ENCODE data around the gene RECK. TPM values are rescaled to one million over a fixed set of nuclear protein-coding genes. Genes with fewer than 3 reads are reported as not detected.

Gene RECK
- total RNA-seq, 1 donor from 2014 or later: 3.8 TPM

DNA sequence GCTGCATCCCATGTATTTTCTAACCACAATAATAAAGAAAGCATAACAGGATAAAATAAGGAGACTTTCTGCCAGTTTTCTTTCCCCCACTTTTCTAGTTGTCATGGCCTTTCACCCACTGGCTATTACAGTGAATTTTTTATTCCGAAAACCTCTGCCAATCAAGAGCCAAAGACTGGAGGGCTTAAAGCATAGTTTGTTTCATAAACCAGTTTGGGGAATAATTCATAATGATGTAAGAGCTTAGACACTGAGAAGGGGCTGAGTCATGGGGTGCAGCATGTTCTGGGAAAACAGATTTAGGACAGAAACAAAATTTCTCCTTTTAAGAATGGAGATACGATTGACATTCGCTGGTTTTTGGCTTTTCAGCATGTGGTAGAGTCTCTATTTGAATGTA, 95.4 kb downstream of the RECK start:
- Mint-ChIP-seq H3K27ac (no peak overlapping the region), H3K36me3 (ENCODE audit: low read depth) (no peaks in the 10 kb centered on the region), H3K4me3 (no peak overlapping the region), H3K9me3 (no peaks in the 10 kb centered on the region), H3K4me1 (ENCODE audit: low read depth) (peaks cover 16% of the 10 kb centered on the region), H3K27me3 (ENCODE audit: insufficient read depth) (peaks cover 29% of the 10 kb centered on the region)
- intact Hi-C loops (cut with micrococcal nuclease): loop anchor here (10.0 kb wide), 1 partner anchor 317 kb away; the partner anchor contains the start of genes HINT2 and SPAG8
- DNase-seq (ENCODE audit: low spot score): no peak

DNA sequence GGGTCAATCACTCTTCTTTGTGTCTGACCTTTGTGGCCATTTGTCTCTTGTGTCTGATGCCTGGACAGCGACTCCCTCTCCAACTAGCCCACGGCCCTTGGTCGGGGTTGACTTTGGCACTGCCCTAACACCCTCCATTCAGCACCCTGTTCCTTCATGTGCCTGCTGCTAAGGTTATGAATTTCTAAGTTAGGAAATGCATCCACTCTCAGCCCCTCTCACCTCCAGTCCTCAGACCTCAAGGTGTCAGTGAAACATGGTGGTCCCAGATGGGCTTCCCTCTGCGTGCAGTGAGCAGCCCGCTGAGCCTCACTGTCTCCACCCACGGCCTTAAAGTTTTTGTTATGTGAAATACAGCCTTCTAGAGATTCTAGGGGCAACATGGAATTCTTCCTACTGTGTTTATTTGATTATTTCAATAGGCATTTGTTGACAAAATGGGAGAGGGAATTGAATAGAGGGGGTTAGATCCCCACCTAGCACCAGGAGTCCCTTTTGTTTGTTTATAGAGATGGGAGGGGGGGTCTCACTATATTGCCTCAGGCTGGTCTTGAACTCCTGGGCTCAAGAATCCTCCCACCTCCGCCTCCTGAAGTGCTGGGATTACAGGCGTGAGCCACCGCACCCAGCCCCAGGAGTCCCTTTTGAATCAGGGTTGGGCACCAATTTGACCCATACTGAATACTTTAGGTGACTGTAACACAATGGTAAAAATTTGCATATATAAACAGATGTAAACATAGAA, 98.2 kb downstream of the RECK start:
- H3K36me3 Mint-ChIP-seq (ENCODE audit: low read depth): peaks cover 2% of the 10 kb centered on the region
- no peak for DNase-seq (ENCODE audit: low spot score)
- H3K4me3 Mint-ChIP-seq: peak overlapping the region; percentile 86
- no peak overlapping the region for H3K27ac Mint-ChIP-seq
- intact Hi-C loops (cut with micrococcal nuclease): loop anchor here (10.0 kb wide), 1 partner anchor 320 kb away; the partner anchor contains the start of genes HINT2 and SPAG8
- H3K9me3 Mint-ChIP-seq: no peaks in the 10 kb centered on the region
- H3K27me3 Mint-ChIP-seq (ENCODE audit: insufficient read depth): peaks cover 22% of the 10 kb centered on the region
- peaks cover 36% of the 10 kb centered on the region for H3K4me1 Mint-ChIP-seq (ENCODE audit: low read depth)

DNA sequence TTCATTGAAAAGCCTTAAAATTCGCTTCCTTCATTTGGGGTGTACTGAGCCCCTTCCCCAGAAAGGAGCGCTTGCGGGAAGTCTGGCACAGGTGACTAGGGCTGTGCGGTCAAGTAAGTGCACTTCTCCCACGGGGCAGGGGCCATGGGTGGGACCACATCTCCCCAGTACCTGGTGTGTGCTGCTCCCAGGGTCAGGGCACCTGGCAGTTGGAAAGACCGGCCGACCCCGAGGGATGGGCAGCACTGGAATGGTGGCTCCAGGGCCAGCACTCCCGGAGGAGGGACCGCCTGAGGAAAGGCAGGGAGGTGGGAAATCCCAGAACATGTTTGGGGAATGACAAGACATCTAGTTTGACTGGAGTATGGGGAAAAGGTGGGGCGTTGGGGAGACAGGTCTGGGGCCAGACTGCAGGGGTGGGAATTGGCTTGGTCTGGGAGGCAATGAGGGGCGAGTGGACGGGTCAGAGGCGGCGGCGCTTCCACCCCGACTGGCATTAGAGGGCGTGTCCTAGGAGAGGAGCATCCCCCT, 99.1 kb downstream of the RECK start:
- Mint-ChIP-seq H3K9me3 (no peaks in the 10 kb centered on the region), H3K4me3 (peak overlapping the region; percentile 86), H3K36me3 (ENCODE audit: low read depth) (peaks cover 4% of the 10 kb centered on the region), H3K27me3 (ENCODE audit: insufficient read depth) (peaks cover 20% of the 10 kb centered on the region), H3K4me1 (ENCODE audit: low read depth) (peaks cover 44% of the 10 kb centered on the region), H3K27ac (no peak overlapping the region)
- DNase-seq (ENCODE audit: low spot score): no peak
- intact Hi-C loops (cut with micrococcal nuclease): loop anchor here (1.0 to 10.0 kb wide), 5 partner anchors 8 to 321 kb away; partner anchors contain the start of genes CLTA, HINT2 and SPAG8

- peaks cover 20% of the 10 kb centered on the region for H3K27me3 Mint-ChIP-seq (ENCODE audit: insufficient read depth)
- H3K36me3 Mint-ChIP-seq (ENCODE audit: low read depth): peaks cover 4% of the 10 kb centered on the region
- peaks cover 50% of the 10 kb centered on the region for H3K4me1 Mint-ChIP-seq (ENCODE audit: low read depth)
- H3K9me3 Mint-ChIP-seq: no peaks in the 10 kb centered on the region
- intact Hi-C loops (cut with micrococcal nuclease): loop anchor here (1.0 to 10.0 kb wide), 5 partner anchors 8 to 322 kb away; partner anchors contain the start of genes CLTA, HINT2 and SPAG8
- peak; percentile 81 for DNase-seq (ENCODE audit: low spot score)
- peak within 1 kb of the TSS; percentile 83 for H3K27ac Mint-ChIP-seq
- peak within 1 kb of the TSS; percentile 93 for H3K4me3 Mint-ChIP-seq
These were observed 99.7 kb downstream of the RECK start, which contains the start of gene GLIPR2 for GRCh38 chr9:36136272-36136893. GLIPR2 (plus strand) TSS chr9:36136733; CDS start chr9:36136779, 46 bp downstream.

GRCh38 chr9:36136894-36137391, 100.2 kb downstream of the RECK start:
- peaks cover 18% of the 10 kb centered on the region for H3K27me3 Mint-ChIP-seq (ENCODE audit: insufficient read depth)
- intact Hi-C loops (cut with micrococcal nuclease): loop anchor here (1.0 to 10.0 kb wide), 6 partner anchors 7 to 322 kb away; partner anchors contain the start of genes CLTA, HINT2 and SPAG8
- peaks cover 56% of the 10 kb centered on the region for H3K4me1 Mint-ChIP-seq (ENCODE audit: low read depth)
- H3K9me3 Mint-ChIP-seq: no peaks in the 10 kb centered on the region
- DNase-seq (ENCODE audit: low spot score): no peak
- peak overlapping the region; percentile 93 for H3K4me3 Mint-ChIP-seq
- H3K27ac Mint-ChIP-seq: peak overlapping the region; percentile 83
- peaks cover 4% of the 10 kb centered on the region for H3K36me3 Mint-ChIP-seq (ENCODE audit: low read depth)

- peaks cover 17% of the 10 kb centered on the region for H3K27me3 Mint-ChIP-seq (ENCODE audit: insufficient read depth)
- peak overlapping the region; percentile 93 for H3K4me3 Mint-ChIP-seq
- no peaks in the 10 kb centered on the region for H3K9me3 Mint-ChIP-seq
- intact Hi-C loops (cut with micrococcal nuclease): loop anchor here (1.0 to 10.0 kb wide), 3 partner anchors 15 to 323 kb away; partner anchors contain the start of genes CLTA, HINT2 and SPAG8
- DNase-seq (ENCODE audit: low spot score): no peak
- H3K36me3 Mint-ChIP-seq (ENCODE audit: low read depth): peaks cover 6% of the 10 kb centered on the region
- H3K4me1 Mint-ChIP-seq (ENCODE audit: low read depth): peaks cover 61% of the 10 kb centered on the region
- peak overlapping the region; percentile 83 for H3K27ac Mint-ChIP-seq
These were observed 100.8 kb downstream of the RECK start for GRCh38 chr9:36137392-36138004.

- DNase-seq (ENCODE audit: low spot score): no peak
- Mint-ChIP-seq H3K27me3 (ENCODE audit: insufficient read depth) (peaks cover 14% of the 10 kb centered on the region), H3K27ac (no peak overlapping the region), H3K4me1 (ENCODE audit: low read depth) (peaks cover 71% of the 10 kb centered on the region), H3K4me3 (peak overlapping the region; percentile 93), H3K36me3 (ENCODE audit: low read depth) (peaks cover 8% of the 10 kb centered on the region), H3K9me3 (no peaks in the 10 kb centered on the region)
- intact Hi-C loops (cut with micrococcal nuclease): loop anchor here (10.0 kb wide), 1 partner anchor 324 kb away; the partner anchor contains the start of genes HINT2 and SPAG8
These were observed 101.8 kb downstream of the RECK start for GRCh38 chr9:36138496-36138895.

DNA sequence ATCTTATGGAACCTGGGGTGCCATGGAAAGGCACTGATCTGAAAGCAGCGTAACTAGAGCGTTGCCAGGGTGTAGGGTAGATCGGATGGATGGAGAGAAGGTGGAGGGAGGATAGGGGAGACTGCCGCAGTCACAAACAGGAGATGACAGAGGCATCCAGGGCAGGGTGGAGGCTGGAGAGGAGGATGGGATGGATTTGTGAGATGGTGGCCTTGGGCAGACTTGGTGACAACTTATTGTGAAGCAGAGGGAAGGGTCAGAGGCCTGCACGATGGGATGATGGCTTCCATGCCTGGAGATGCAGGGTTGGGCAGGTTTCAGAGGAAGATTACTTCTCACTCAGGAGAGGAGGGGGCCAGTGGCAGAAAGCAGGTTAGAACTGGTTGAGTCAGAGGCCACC, 102.2 kb downstream of the RECK start:
- peaks cover 14% of the 10 kb centered on the region for H3K27me3 Mint-ChIP-seq (ENCODE audit: insufficient read depth)
- H3K27ac Mint-ChIP-seq: no peak overlapping the region
- no peak for DNase-seq (ENCODE audit: low spot score)
- peaks cover 75% of the 10 kb centered on the region for H3K4me1 Mint-ChIP-seq (ENCODE audit: low read depth)
- peaks cover 8% of the 10 kb centered on the region for H3K36me3 Mint-ChIP-seq (ENCODE audit: low read depth)
- H3K4me3 Mint-ChIP-seq: peak overlapping the region; percentile 93
- H3K9me3 Mint-ChIP-seq: no peaks in the 10 kb centered on the region
- intact Hi-C loops (cut with micrococcal nuclease): loop anchor here (10.0 kb wide), 1 partner anchor 324 kb away; the partner anchor contains the start of genes HINT2 and SPAG8

DNA sequence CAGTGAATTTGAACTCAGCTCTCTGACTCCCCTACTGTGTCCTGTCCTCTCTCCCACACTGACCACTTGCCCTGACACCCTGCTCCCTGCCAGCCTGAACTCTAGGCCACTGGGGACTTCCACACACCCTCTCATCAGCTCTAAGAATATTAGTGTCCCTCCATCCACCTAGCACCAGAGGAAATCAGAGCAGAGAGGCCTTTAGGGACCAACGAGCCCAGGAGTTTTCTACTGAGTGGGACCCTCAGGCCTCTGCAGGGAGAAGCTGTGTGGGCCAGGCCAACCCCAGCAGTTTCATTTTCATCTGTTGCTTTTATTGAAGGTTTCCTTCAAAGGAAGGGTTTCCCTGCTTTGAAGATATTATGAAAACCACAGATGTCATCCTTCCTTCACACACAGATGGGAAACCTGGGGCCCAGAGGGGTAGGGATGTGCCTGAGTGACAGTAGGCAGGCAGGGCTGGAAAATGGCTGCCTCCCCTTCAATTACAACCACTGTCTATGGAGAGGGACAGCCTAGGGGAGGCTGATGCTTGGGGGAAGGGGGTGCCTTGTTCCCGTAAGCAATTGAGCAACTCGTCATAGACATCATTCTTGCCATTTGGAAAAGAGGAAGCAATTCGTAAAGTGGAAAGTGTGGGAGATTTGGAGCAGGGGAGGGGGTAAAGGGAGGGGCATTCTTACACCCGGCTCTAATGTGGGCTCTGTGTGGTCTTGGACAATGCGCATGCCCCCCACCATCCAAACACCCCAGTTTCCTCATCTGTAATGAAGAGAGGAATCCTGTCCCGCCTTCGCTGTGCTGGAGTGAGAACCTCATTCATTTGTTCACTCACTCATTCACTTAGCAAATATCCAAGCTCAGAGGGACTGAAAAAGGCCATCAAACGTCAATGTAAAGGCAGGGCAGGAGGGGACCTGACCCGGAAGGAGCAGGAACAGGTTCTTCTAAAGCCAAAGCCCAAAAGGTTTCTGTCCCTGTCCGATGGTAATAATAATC, 103.7 kb downstream of the RECK start:
- H3K27ac Mint-ChIP-seq: peak overlapping the region; percentile 92
- peaks cover 2% of the 10 kb centered on the region for H3K9me3 Mint-ChIP-seq
- peaks cover 16% of the 10 kb centered on the region for H3K36me3 Mint-ChIP-seq (ENCODE audit: low read depth)
- H3K4me1 Mint-ChIP-seq (ENCODE audit: low read depth): peaks cover 90% of the 10 kb centered on the region
- peak overlapping the region; percentile 77 for H3K4me3 Mint-ChIP-seq
- peaks cover 7% of the 10 kb centered on the region for H3K27me3 Mint-ChIP-seq (ENCODE audit: insufficient read depth)
- peak; percentile 21 for DNase-seq (ENCODE audit: low spot score)
- intact Hi-C loops (cut with micrococcal nuclease): loop anchor here (1.0 kb wide), 1 partner anchor 11 kb away; no protein-coding TSS in a partner anchor

GRCh38 chr9:36141288-36141687, 104.6 kb downstream of the RECK start:
- Mint-ChIP-seq H3K36me3 (ENCODE audit: low read depth) (peaks cover 25% of the 10 kb centered on the region), H3K27ac (peak overlapping the region; percentile 92), H3K4me3 (no peak overlapping the region), H3K9me3 (peaks cover 11% of the 10 kb centered on the region), H3K27me3 (ENCODE audit: insufficient read depth) (no peaks in the 10 kb centered on the region), H3K4me1 (ENCODE audit: low read depth) (peaks cover 93% of the 10 kb centered on the region)
- DNase-seq (ENCODE audit: low spot score): no peak
- intact Hi-C loops (cut with micrococcal nuclease): no loop called here

- Mint-ChIP-seq H3K4me3 (no peak overlapping the region), H3K36me3 (ENCODE audit: low read depth) (peaks cover 27% of the 10 kb centered on the region), H3K4me1 (ENCODE audit: low read depth) (peaks cover 95% of the 10 kb centered on the region), H3K27ac (peak overlapping the region; percentile 62), H3K9me3 (peaks cover 14% of the 10 kb centered on the region), H3K27me3 (ENCODE audit: insufficient read depth) (no peaks in the 10 kb centered on the region)
- DNase-seq (ENCODE audit: low spot score): no peak
- intact Hi-C loops (cut with micrococcal nuclease): no loop called here
These were observed 105.0 kb downstream of the RECK start for GRCh38 chr9:36141761-36142160.
